Muscle of back (tissue), 13 donors: ENCODE data around the gene MRPL3. TPM values are rescaled to one million over a fixed set of nuclear protein-coding genes. Genes with fewer than 3 reads are reported as not detected.

Source experiments
- DNase-seq, 3 donors: peaks; one replicate each; pipeline versions ENCODE4 v3.0.0 to v3.0.0-alpha.2; 2013
- long read RNA-seq, 9 donors: transcript quantifications; one replicate each; lab custom pipeline, GENCODE V29; 2026
- polyA plus RNA-seq, 10 donors: library from polyadenylated mRNA; unstranded; fragments of 120-200 nt; gene quantifications; one replicate each; pipeline ENCODE4 v1.2.1, GENCODE V29; 2013; ENCODE audit not compliant: insufficient read length in 10 of 10

The MRPL3 gene
- polyA plus RNA-seq, result 10 to 100 TPM; 71.9 to 86.9 (median 79.5) TPM
- long read RNA-seq, donor 1, transcript MRPL3-208 (4 exons, 813 nt), result minor isoform, 5 of 49 reads
- long read RNA-seq, donor 1, transcript MRPL3-201 (10 exons, 1,706 nt), result major isoform, 29 of 49 reads
- long read RNA-seq, donor 1, transcript MRPL3-209 (10 exons, 1,377 nt), result minor isoform, 5 of 49 reads
- long read RNA-seq, donor 1, partial matches to known transcripts, result 9 of 49 reads
- long read RNA-seq, donor 1, other reads (novel, unspliced or antisense), result 0 of 49 reads
- long read RNA-seq, donor 2, transcript MRPL3-201 (10 exons, 1,706 nt), result major isoform, 26 of 45 reads
- long read RNA-seq, donor 2, partial matches to known transcripts, result 18 of 45 reads
- long read RNA-seq, donor 2, other reads (novel, unspliced or antisense), result 0 of 45 reads
- long read RNA-seq, donor 3, result 0 reads
- long read RNA-seq, donor 4, transcript MRPL3-201 (10 exons, 1,706 nt), result major isoform, 30 of 51 reads
- long read RNA-seq, donor 4, partial matches to known transcripts, result 17 of 51 reads
- long read RNA-seq, donor 4, other reads (novel, unspliced or antisense), result 0 of 51 reads
- long read RNA-seq, donor 5, transcript MRPL3-208 (4 exons, 813 nt), result minor isoform, 6 of 51 reads
- long read RNA-seq, donor 5, transcript MRPL3-201 (10 exons, 1,706 nt), result major isoform, 33 of 51 reads
- long read RNA-seq, donor 5, partial matches to known transcripts, result 11 of 51 reads
- long read RNA-seq, donor 5, other reads (novel, unspliced or antisense), result 0 of 51 reads
- long read RNA-seq, donor 6, transcript MRPL3-201 (10 exons, 1,706 nt), result major isoform, 28 of 48 reads
- long read RNA-seq, donor 6, transcript MRPL3-208 (4 exons, 813 nt), result minor isoform, 6 of 48 reads
- long read RNA-seq, donor 6, partial matches to known transcripts, result 12 of 48 reads
- long read RNA-seq, donor 6, other reads (novel, unspliced or antisense), result 0 of 48 reads
- long read RNA-seq, donor 7, transcript MRPL3-201 (10 exons, 1,706 nt), result major isoform, 24 of 32 reads
- long read RNA-seq, donor 7, partial matches to known transcripts, result 6 of 32 reads
- long read RNA-seq, donor 7, other reads (novel, unspliced or antisense), result 0 of 32 reads
- long read RNA-seq, donor 8, transcript MRPL3-208 (4 exons, 813 nt), result minor isoform, 6 of 51 reads
- long read RNA-seq, donor 8, transcript MRPL3-201 (10 exons, 1,706 nt), result major isoform, 27 of 51 reads
- long read RNA-seq, donor 8, partial matches to known transcripts, result 18 of 51 reads
- long read RNA-seq, donor 8, other reads (novel, unspliced or antisense), result 0 of 51 reads
- long read RNA-seq, donor 9, partial matches to known transcripts, result 0 of 3 reads
- long read RNA-seq, donor 9, other reads (novel, unspliced or antisense), result 0 of 3 reads

DNA sequence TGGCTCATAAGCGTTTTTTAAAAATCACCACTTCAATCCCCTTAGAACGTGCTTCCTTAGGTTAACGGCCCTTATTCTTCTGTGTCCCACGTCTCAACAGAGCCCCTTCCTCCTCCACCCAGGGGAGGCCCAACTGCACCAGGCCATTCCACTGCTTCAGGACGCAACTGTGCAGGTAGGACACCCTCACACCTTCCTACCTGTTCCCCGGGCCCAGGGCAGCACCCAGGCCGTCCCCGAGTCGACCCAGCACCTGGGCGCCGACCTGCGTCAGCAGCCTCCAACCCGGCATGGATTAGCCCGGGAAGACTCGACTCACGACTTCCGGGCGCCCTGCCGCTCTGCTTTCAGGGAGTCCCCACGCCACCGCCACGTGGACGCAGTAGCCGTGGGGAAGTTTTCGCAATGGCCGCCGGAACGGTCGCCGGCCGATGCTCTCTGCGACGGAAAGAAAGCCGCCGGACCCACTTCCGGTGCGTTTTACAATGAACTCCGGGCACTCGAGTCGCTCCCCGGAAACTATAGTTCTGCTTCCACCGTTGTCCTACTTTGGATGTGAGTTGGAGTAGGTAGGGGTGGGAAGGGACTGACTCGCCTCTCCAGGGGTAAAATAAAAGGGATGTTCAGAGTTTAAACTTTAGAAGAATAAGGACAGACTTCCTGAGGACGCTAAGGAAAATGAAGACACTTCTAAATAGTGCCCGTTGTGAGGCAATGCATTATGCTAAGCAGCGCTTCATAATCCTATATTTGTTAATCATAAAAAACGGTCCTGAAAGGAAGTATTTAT lies at the start of gene MRPL3:
Gene MRPL3, minus strand, starts transcription at position 442 of the 790 bp plus-strand sequence. Its CDS starts 150 bp downstream, at position 292.
- DNase-seq, result peak; percentile 86 to 94 (median 91)

DNA sequence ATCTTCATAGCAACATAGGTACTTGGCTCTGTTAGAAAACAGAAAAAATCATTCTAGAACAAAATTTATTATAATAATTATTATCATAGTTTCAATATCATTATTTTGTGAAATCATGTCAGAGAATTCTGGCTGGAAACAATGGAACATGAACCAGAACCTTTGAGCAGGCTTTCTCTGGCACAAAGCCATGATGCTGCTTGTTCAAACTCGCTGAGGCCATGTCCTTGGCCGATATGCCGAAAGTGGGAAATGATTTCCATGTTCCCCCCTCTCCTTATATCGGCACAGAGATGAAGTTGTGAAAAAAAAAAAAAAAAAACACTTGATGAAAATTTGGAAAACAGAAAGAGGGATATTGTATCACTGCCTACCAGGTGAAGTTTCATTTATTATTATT lies 49.0 kb upstream of the MRPL3 start:
- DNase-seq, result no peak

DNA sequence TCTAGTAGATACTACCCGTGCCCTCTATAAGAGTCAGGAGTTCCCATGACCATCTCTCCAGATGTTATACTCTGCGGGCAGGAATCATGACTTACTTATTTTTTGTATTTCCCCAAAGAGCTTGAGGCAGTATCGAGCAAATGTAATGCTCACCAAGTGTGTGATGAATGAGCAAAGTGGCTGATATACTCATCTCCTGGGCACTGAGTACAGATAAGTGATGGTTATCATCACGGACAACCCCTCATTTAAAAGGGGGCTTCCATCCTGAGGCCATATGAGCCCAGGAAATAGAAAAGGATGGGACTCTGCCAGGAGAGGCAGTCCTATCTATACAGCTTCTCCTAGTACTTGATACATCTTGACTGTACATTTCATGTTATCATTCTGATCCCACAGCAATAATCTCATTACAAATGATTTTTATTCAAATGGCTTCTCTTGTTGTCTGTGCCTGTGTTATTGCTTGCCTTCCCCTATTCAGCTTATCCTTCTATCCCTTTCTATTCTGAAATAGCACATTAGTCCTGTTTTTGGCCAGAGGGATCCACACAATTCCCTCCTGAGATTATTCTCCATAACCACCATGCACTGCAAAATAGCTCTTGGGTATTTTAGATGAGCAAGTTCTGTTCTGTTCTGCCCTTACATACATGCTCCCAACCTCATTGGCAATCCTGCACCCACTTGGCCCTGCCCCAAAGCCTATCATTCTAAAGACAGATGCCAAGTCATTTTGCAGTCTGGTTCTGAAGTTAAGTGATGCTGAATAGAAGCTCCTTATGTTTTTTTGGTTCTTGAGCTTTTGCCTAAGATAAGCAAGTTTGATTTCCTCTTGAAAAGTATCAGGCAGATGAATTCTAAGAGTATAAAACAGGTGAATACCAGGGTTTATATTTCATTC lies 48.0 kb upstream of the MRPL3 start:
- DNase-seq, result no peak

DNA sequence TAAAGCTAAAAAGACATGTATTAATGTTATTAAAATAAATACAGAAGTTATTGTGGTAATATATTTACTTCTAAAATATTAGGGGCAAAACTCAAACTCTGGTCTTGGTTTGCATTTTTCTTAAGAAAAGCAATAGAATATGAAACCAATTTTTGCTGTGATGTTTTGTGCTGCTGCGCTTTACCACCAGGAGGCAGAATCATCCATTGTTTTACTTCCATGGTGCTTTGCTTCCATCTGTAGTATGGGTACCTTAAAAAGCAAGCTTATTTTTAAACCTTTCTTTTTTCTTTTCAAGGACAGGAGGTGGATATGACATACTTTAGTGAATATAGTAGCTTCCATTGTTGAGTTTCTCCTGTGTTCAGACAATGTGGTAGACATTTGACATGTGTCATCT lies 46.6 kb upstream of the MRPL3 start:
- DNase-seq, result no peak

DNA sequence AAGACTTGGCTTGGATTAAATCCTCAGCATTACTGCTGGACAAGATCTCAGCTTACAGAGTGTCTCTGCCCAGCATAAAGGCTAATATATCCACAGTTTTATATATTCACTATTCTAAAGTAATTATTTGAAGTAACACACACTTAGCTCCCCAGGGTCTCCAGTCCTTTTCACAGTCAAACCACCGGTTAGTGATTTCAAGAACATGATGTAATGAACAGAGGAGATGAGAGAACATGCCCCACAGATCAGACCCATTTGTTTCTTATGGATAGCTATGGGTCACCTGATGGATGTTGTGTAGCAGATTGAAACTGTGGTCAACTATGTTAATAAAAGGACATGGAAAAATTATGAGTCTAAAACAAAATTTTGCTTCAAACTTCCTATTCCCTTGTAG lies 44.8 kb upstream of the MRPL3 start:
- no peak for DNase-seq

DNA sequence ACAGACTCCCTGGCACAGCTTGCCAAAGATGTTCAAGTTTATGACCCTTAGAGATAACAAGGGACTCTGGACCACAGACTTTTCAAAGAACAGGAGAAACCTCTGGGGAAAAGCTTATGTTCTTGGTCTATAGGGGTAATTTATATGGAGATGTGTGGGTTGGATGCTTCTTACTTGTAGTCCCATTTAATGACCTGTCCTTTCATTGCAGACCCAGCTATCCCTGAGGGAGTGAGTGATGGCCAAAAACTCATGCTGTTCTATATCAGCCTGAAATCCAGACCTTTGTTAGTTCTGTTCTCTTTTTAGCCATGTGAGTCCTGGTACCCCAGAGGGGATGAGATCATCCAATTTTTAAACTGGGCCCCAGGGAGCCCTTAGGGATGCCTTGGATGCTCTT lies 43.7 kb upstream of the MRPL3 start:
- DNase-seq, result no peak

DNA sequence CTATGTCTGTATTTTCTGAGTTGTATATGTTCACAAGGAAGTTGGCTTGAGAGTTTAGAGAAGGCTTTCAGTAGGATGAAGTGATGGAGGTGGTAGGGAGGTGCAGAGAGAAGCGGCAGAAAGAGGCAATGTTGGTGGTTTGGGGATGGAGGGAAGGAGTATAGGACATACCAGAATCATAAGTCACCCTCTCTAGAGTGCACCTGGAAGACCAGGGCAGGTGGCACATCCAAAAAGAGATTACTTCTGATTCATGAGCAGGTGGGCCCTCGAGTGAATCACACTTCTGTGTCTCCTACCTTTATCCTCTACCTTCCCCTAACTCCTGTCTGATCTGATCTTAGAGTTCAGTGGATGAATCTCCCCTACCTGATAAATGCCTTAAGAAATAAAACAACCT lies 41.8 kb upstream of the MRPL3 start:
- no peak for DNase-seq

DNA sequence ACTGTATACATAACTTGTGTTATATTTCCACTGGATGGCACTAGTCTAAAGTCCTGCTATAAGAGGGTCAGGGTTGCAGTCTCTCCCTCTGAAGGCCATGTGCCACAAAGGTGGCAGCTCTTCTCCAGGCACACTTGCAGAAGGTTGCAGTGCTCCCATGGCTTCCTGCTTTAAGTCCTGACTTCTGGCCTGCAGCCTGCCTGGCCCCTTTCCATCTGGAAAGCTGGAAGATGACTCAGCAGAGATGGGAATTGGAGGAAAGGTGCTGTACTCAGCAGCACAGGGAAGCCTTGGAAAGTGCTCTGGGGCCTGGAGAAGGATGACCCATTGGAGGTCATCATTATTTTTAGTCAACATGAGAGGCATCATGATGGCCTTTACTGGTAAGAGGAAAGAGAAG lies 40.9 kb upstream of the MRPL3 start:
- DNase-seq, result peak; percentile 63 to 75 (median 70)

GRCh38 chr3:131541288-131541687 lies 38.5 kb upstream of the MRPL3 start:
- DNase-seq, result no peak

DNA sequence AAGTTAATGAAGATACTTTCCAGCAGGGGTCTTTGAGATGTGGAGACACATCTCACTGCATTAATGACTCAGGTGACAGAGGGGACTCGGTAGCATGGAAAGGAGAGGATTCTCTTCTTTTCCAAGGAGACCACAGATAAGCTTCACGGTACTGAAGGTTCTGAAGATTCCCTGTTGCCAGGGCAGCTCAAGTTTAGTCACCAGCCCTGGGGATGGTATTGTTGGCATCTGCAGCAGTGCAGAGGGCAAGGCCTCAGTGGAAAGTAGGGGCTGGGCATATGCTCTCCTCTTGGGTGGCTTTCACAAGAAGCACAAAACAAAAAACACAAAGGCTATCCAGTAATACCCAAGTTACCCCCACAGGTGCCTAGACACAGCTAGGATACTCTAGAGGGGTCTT lies 38.0 kb upstream of the MRPL3 start:
- no peak for DNase-seq

- no peak for DNase-seq
These were observed 37.4 kb upstream of the MRPL3 start for GRCh38 chr3:131540143-131540542.

- no peak for DNase-seq
These were observed 36.2 kb upstream of the MRPL3 start for GRCh38 chr3:131538968-131539367.

- DNase-seq, result no peak
These were observed 34.8 kb upstream of the MRPL3 start for GRCh38 chr3:131537531-131537930.

DNA sequence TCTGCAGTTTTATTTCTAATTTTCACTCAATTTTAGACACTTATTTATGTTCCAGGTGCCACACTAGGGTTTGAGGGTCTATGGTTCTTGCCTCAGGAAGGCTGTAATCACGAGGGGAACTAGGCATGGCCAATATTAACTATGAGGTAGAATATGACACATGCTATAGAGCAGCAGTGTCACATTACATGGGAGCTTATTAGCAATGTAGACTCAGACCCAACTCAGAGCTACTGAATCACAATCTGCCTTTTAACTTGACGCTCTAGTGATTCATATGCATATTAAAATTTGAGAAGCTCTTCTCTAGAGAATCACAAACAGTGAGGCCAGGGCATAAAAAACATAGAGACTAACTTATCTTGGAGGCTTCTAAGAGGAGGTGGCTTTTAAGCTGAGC lies 32.8 kb upstream of the MRPL3 start:
- DNase-seq, result peak in 1 of 3 donors; percentile 41

GRCh38 chr3:131535131-131535530 lies 32.4 kb upstream of the MRPL3 start:
- DNase-seq, result peak; percentile 25 to 54 (median 32)

DNA sequence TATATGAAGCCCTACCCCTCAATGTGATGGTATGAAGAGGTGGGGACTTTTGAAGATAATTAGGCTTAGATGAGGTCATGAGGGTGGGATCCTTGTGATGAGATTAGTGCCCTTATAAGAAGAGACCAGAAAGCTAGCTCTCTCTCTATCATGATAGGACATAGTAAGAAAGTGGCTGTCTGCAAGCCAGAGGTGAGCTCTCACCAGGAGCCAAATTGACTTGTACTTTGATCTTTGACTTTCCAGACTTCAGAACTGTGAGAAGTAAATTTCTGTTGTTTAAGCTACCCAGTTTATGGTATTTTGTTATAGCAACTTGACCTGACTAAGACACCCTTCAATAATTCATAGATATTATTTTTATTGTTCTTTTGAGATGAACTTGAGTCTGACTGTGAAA lies 29.9 kb upstream of the MRPL3 start:
- no peak for DNase-seq

DNA sequence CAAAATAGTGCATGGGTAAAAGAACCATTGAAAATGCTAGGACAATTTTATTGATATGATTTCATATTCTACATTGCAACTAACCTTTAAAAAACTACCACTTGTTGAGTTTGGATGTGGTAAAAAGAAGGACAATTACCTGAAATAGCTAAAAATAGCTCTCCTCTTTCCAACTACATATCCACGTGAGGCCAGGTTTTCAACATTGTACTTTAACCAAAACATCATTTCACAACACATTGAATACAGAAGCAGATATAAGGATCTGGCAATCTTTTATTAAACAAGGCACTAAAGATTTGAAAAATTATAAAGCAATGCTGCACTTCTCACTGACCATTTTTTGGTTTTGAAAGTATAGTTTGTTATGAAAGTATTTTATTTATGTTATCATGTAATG lies 28.1 kb upstream of the MRPL3 start:
- no peak for DNase-seq

GRCh38 chr3:131530388-131530787 lies 27.6 kb upstream of the MRPL3 start:
- no peak for DNase-seq

- DNase-seq, result peak; percentile 33 to 82 (median 46)
These were observed 24.1 kb upstream of the MRPL3 start for GRCh38 chr3:131526801-131527347.

GRCh38 chr3:131518680-131519079 lies 15.9 kb upstream of the MRPL3 start:
- DNase-seq, result no peak
